Stimulated activated CD8-positive, alpha-beta memory T cell treated with anti-CD3 and anti-CD28 coated beads, Interleukin-7, amount 100 ng/mL, for 4 hours (primary cell): ENCODE measurements around the gene TSPAN3.

ENCODE experiments used
- DNase-seq, 2 donors: peaks; one replicate each; pipeline ENCODE4 v3.0.0-alpha.2; 2020; ENCODE audit warnings: low read depth in 2 of 2

TSPAN3 gene

DNA sequence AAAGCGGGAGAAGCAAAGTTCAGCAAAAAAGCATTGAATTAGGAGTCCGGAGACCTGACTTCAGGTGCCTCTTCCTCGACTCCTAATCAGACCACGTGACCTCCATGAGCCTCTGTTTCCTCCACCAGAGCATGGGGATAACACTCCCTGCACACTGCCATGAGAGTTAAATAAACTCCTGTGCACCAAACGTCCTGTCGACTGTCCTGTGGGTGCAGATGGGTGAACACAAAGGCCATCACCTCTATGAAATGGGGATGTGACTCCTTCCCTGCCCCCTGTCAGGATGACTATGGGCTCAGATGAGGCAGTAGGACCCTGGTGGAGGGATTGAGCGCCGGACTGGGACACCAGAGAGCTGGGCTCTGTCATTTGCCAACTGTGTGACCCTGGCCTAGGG is 13.5 kb upstream of the TSPAN3 start:
- no peak for DNase-seq

DNA sequence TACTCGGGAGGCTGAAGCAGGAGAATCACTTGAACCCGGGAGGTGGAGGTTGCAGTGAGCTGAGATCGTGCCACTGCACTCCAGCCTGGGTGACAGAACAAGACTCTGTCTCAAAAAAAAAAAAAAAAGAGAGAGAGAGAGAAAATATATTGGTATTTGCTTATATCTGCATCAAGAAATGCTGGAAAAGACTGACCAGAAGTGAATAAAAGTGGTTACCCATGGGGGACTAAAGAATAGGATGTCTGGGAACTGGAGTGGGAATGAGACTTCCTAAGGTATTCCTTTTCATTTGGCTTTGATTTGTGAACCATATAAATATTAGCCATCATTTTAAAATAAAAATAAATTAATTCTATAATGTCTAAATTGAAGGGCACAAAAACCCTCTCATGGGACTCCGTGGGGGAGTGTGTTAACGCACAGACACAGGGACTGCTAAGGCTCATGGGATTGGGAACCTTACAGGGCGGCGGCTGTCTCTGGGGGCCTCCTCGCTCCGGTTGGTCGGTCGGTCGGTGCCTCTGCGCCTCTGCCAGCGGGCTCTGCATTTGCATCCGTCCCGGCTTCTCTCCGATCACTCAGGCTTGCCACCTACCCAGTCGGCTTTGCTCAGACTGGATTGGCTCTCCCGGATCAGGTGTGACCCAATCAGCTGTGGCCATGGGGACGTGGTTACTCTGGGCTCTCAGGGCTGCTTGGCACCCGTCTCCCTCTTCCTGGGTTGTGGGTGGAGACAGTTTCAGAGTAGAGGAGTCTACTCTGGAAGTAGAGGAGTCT is 12.7 kb upstream of the TSPAN3 start:
- DNase-seq: peak; percentile 36 to 41

GRCh38 chr15:77081971-77082370 is 11.1 kb upstream of the TSPAN3 start:
- no peak for DNase-seq

DNA sequence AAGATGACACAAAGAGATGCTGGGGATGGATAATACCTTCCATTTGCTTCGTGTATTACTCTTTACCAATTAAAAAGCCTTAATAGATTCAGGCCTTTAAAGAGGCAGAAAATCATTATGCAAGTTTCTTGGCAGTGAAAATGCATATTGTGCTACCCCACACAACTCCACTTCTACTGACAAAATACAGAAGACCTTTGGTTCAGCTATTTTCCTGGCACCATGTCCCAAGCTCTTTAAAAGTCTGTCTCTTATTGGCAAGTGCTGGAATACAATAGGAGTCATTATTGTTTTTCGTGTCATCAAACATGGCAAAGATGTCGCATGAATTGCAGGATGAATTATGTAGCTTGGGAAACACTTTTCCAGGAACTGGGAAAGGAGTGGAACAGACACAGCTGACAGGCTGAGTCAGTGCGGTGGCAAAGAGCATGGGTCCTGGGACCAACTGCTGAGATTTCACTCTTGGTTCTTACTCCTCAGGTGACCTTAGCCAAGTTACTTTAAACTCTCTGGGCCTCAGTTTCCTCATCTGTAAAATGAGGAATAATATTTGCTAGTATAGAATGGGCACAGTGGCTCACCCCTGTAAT is 5.5 kb upstream of the TSPAN3 start:
- no peak for DNase-seq

GRCh38 chr15:77075528-77075927 is 4.6 kb upstream of the TSPAN3 start:
- no peak for DNase-seq

DNA sequence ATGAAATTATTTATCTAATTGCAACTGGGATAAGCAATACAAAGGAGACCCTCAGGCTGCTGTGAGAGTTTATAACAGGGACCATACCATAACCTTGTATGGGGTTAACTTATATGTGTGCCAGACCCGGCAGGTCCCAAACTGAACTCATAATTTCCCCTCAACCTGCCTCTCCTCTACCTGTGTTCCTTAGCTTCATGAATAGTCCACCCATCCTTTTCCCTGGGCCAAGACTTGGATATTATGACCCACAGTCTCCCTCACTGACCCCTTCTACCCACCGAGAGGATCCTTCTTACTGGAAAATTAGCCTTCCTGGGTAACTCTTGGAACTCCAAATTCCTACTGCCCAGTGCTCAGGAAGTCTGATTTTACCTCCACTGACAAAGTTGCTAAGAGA is 3.4 kb upstream of the TSPAN3 start:
- no peak for DNase-seq

GRCh38 chr15:77071305-77072223 is 655 bp upstream of the TSPAN3 start:
- DNase-seq: no peak

DNA sequence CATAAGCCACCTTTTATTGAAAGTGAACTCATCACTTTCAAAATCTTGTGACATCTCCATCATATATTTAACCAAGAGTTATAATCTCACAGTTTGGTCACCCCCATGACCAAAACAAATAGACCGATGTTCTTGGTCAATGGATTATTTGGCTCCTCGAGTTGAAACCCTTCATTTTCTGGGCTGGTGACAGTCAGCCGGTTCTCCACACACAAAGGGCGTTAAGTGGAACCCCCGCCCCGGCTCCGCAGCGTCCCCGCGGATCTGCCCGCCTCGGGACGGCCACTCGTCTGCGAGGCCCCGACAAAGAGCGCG is 772 bp downstream of the TSPAN3 start:
- no peak for DNase-seq

GRCh38 chr15:77069521-77070121 is 1.3 kb downstream of the TSPAN3 start:
- no peak for DNase-seq

DNA sequence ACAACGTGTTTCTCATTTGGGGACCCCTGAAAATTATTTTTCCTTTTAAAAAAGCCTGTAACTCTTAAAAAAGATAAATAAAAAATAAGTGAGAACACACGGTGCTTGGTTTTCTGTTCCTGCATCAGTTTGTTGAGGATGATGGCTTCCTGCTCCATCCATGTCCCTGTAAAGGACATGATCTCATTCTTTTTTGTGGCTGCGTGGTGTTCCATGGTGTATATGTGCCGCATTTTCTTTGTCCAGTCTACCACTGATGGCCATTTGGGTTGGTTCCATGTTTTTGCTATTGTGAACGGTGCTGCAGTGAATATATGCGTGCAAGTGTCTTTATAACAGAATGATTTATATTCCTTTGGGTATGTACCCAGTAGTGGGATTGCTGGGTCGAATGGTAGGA is 2.3 kb downstream of the TSPAN3 start:
- DNase-seq: no peak

GRCh38 chr15:77067691-77068367 is 3.1 kb downstream of the TSPAN3 start:
- DNase-seq: no peak

DNA sequence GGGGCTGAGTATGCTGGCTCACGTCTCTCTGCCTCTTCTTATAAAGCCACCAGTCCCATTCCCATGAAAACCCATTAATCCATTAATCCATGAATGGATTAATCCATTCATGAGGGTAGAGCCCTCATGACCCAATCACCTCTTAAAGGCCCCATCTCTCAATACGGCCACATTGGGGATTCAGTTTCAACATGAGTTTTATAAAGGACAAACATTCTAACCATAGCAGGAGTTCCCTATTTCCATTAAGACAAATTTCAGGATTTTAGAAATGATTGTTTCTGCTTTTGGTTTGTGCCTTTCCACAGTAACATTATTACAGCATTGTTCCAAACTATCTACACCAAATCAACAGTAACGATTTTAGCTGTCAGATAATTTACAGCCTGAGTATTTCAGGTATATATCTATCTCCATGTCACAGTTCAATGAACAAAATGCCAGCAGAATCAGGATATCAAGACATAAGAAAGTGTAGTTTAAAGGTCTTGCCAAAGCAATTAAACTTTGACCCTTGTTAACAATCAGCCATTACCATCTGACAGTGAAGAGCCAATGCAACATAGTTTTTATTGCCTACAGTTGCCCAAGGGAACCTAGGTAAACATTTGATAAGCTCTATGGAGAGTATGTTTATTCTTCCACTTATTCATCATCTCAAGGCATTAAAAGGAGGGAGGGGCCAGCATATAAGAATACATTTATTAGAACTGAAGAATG is 3.8 kb downstream of the TSPAN3 start:
- no peak for DNase-seq

DNA sequence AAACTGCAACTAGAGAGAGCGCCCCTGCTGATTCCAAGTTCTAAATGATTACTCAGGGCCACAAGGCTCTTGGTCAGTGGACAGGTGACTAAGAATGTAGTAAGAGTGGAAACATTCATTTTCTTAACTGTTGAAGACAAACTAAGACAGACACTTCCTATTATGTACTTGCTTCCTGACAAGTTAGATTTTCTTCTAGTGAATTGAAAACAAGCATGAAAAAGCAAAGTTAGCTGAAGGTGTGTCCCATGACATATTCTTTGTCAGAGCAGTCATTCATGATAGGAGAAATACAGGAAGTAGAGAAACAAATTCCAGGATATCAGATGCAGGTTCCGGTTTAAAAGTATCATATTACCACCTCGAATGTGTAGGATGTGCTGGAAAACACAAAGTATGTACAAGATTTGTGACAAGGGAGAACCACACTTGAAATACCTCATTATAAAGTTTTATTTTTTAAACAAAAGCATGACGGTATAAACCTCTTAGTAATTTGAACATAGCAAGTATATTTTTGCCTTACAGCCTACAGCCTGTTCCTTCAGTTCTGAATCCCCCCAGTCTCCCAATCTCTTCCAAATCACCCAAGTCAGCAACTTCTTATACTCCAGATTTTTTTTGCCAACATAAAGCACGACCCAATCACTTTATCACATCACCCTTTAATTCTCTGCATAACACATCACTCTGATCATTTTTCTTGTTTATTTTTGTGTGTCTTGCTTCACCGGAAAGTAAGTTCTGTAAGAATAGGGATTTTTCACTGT is 6.2 kb downstream of the TSPAN3 start:
- no peak for DNase-seq

- no peak for DNase-seq
These were observed 6.8 kb downstream of the TSPAN3 start for GRCh38 chr15:77064063-77064462.

GRCh38 chr15:77063249-77063648 is 7.7 kb downstream of the TSPAN3 start:
- DNase-seq: no peak

DNA sequence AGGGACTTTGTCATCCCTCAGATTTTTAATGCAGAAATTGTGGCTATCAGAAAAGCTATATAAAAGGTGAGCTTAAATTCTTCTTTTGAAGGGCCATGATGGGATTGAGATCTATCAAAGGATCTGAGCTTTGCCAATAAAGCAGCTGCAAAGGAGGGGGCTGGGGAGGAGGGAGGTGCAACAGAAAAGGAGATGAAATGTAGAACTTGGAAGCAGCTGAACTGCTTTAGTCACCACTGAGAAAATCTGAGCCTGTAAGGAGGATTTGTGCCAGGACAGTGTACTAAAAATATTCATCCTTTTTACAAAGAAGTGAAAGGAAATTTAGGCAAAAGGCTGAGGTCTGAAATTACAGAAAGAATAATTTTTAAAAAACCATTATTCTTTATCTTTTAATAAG is 10.4 kb downstream of the TSPAN3 start:
- no peak for DNase-seq

- no peak for DNase-seq
These were observed 11.0 kb downstream of the TSPAN3 start for GRCh38 chr15:77059786-77060361.

- DNase-seq: no peak
These were observed 12.4 kb downstream of the TSPAN3 start for GRCh38 chr15:77058468-77058867.

DNA sequence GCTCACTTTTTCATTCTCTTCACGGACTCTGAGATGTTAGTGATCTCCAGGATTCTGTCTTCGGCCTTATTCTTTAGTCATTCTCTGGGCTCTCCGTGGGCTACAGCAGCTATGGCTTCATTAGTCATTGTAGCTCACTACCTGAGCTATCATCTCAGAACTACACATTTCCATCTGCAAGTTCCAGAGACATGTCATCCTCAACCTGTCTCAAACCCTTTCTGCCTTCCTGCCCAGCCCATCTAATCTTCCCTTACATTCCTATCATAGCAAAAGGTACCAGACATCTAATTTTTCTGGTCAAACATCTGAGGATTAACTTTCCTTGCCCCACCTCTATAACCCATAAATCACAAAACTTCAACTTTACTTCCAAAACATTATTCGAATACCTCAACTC is 13.2 kb downstream of the TSPAN3 start:
- no peak for DNase-seq

- no peak for DNase-seq
These were observed 13.8 kb downstream of the TSPAN3 start for GRCh38 chr15:77057072-77057471.
